GM12878 (cell line): ENCODE results near the gene SIRT2. TPM values are rescaled to one million over a fixed set of nuclear protein-coding genes. Genes with fewer than 3 reads are reported as not detected.

Source experiments
- ATAC-seq: fragments of 200-7000 bp; cut with Tn5 transposase; 3 replicates; pipeline ENCODE4 v1.9.1; 2020; ENCODE audit warnings: mild to moderate bottlenecking, moderate library complexity
- BruUV-seq: library from RNA; stranded (reverse); fragments of 400-500 nt; replicated peaks from 2 replicates; lab custom pipeline; 2021; lab: Mats Ljungman, UMichigan
- CTCF ChIA-PET: fragments of 300-600 bp; sonication (Branson Sonifier 250); formaldehyde crosslinking; extraction: SDS; loops from one replicate; lab custom pipeline; 2021; ENCODE audit warnings: inconsistent platforms; lab: Yijun Ruan, JAX
- POLR2A ChIA-PET: fragments of 350-600 bp; formaldehyde crosslinking; extraction: SDS; loops from one replicate; lab custom pipeline; 2021; ENCODE audit warnings: inconsistent platforms; lab: Charles Lee
- RAD21 ChIA-PET: fragments of 300-600 bp; sonication (Branson Sonifier 250); formaldehyde crosslinking; loops from one replicate; lab custom pipeline; 2023; ENCODE audit warnings: antibody characterized with exemption; ENCODE audit not compliant: unreplicated experiment; lab: Charles Lee
- SMC1A ChIA-PET: fragments of 300-600 bp; sonication (Branson Sonifier 250); formaldehyde crosslinking; loops from one replicate; lab custom pipeline; 2023; ENCODE audit not compliant: unreplicated experiment, uncharacterized antibody; lab: Charles Lee
- DNase-seq: peaks from one replicate; pipeline ENCODE4 v3.0.0-alpha.2; 2011; ENCODE audit warnings: low read depth, low spot score
- FAIRE-seq: peaks from 3 replicates; lab custom pipeline; 2011; peaks lifted over from hg19 to GRCh38; lab: Jason Lieb, UNC
- H2AFZ ChIP-seq: 2 replicates; pipeline ENCODE4 v1.6.0; 2011; ENCODE audit warnings: low read depth, low read length, control low read depth; ENCODE audit not compliant: control insufficient read depth
- H3K27ac ChIP-seq: 2 replicates; pipeline ENCODE4 v1.5.1; 2011; ENCODE audit warnings: control low read depth; ENCODE audit not compliant: control insufficient read depth, insufficient read depth
- H3K27me3 ChIP-seq, 2 experiments: replicated peaks in 1 of 2; 2 replicates each; pipeline versions ENCODE4 v1.6.0 to v1.6.1; 2011; ENCODE audit warnings: low read length in 1 of 2; ENCODE audit not compliant: control insufficient read depth in 2 of 2, insufficient read depth in 2 of 2
- H3K36me3 ChIP-seq, 2 experiments: 2 replicates each; pipeline ENCODE4 v1.5.1; 2011; ENCODE audit warnings: low read length in 1 of 2; ENCODE audit not compliant: control insufficient read depth in 2 of 2, insufficient read depth in 2 of 2
- H3K4me1 ChIP-seq: 2 replicates; pipeline ENCODE4 v1.6.1; 2011; ENCODE audit warnings: mild to moderate bottlenecking, low read length, moderate library complexity, mixed read lengths; ENCODE audit not compliant: control insufficient read depth, insufficient read depth
- H3K4me2 ChIP-seq: 2 replicates; pipeline ENCODE4 v1.6.0; 2011; ENCODE audit warnings: control low read depth; ENCODE audit not compliant: control insufficient read depth, insufficient read depth
- H3K4me3 ChIP-seq: fragments of 200-600 bp; sonication (generic); 2 replicates; pipeline ENCODE4 v1.5.1; 2016
- H3K79me2 ChIP-seq: 2 replicates; pipeline ENCODE4 v1.6.0; 2011; ENCODE audit warnings: low read length; ENCODE audit not compliant: control insufficient read depth, insufficient read depth
- H3K9ac ChIP-seq: 2 replicates; pipeline ENCODE4 v1.8.0; 2011; ENCODE audit warnings: low read length, control low read depth, mixed read lengths; ENCODE audit not compliant: control insufficient read depth, insufficient read depth
- H3K9me3 ChIP-seq: replicated peaks from 3 replicates; pipeline ENCODE4 v1.5.1; 2011; ENCODE audit warnings: mild to moderate bottlenecking, low read length; ENCODE audit not compliant: control insufficient read depth, insufficient read depth
- H4K20me1 ChIP-seq: 2 replicates; pipeline ENCODE4 v1.6.0; 2011; ENCODE audit not compliant: control insufficient read depth, insufficient read depth
- ESRRA ChIP-seq: IDR thresholded peaks from 2 replicates; pipeline ENCODE4 v1.6.1; 2012; ENCODE audit warnings: mild to moderate bottlenecking, low read length, improper control_type of control experiment
- FOXM1 ChIP-seq: IDR thresholded peaks from 2 replicates; pipeline ENCODE4 v1.6.1; 2012; ENCODE audit warnings: low read depth, mild to moderate bottlenecking, inconsistent platforms, low read length, moderate library complexity
- HDAC2 ChIP-seq: fragments of 200-600 bp; sonication (generic); IDR thresholded peaks from 2 replicates; pipeline ENCODE4 v1.6.1; 2017
- STAT1 ChIP-seq: fragments of 450-650 bp; conservative IDR thresholded peaks from 2 replicates; pipeline ENCODE4 v1.6.1; 2014; ENCODE audit warnings: antibody characterized with exemption, mild to moderate bottlenecking
- WGBS: methylation state at CpG from one replicate; pipeline ENCODE4 v1.1.6; 2016; ENCODE audit warnings: low lambda C conversion rate; ENCODE audit not compliant: insufficient replicate concordance, insufficient coverage; ENCODE audit errors: missing lambda C conversion rate; 5-methylcytosine and 5-hydroxymethylcytosine counted together
- in situ Hi-C: fragments of 300-500 bp; cut with MboI; formaldehyde crosslinking; loops from 9 replicates; pipeline ENCODE4 v1.14.3; 2018; ENCODE audit warnings: mixed read lengths
- intact Hi-C: fragments of 100-400 bp; cut with micrococcal nuclease; formaldehyde crosslinking; loops from one replicate; pipeline ENCODE4 v1.14.2; 2022; ENCODE audit not compliant: unreplicated experiment
- polyA plus RNA-seq, 11 experiments: library from polyadenylated mRNA; depleted of rRNA in 4 of 11; unstranded in 6 of 11; stranded (reverse) in 5 of 11; fragments of >200 nt; fragmentation: Nextera tagmentation in 4 of 11; fragmentation: Illumina TruSeq in 1 of 11; extraction: Ambion mirVana in 4 of 11; extraction: Trizol in 1 of 11; gene quantifications; 1 replicate in 1 of 11; 2 replicates in 10 of 11; pipeline versions ENCODE4 v1.2.1 to v1.2.3, GENCODE V29; 2011 to 2016; ENCODE audit warnings: inconsistent platforms in 2 of 11, missing spikeins in 2 of 11, low read depth in 1 of 11
- total RNA-seq, 4 experiments: library from RNA; depleted of rRNA in 3 of 4; stranded (reverse); fragments of >200 nt in 3 of 4; fragmentation: Illumina TruSeq in 1 of 4; extraction: Trizol in 1 of 4; gene quantifications; 2 replicates each; pipeline versions ENCODE4 v1.2.1 to v1.2.3, GENCODE V29; 2013 to 2021
- TF ChIP-seq, protein P1 (sequence below): fragments of 450-650 bp; IDR thresholded peaks from 2 replicates; pipeline ENCODE4 v1.6.1; 2017; ENCODE audit warnings: mild to moderate bottlenecking
- TF ChIP-seq, protein P2 (sequence below): fragments of 450-650 bp; IDR thresholded peaks from 2 replicates; pipeline ENCODE4 v1.6.1; 2017; ENCODE audit warnings: antibody characterized with exemption, mild to moderate bottlenecking, moderate library complexity
- TF ChIP-seq, protein P3 (sequence below): fragments of 450-650 bp; conservative IDR thresholded peaks from 2 replicates; pipeline ENCODE4 v1.6.1; 2017; ENCODE audit warnings: mild to moderate bottlenecking, moderate library complexity
- TF ChIP-seq, protein P4 (sequence below): fragments of 450-650 bp; IDR thresholded peaks from 2 replicates; pipeline ENCODE4 v1.6.1; 2017; ENCODE audit warnings: mild to moderate bottlenecking, moderate library complexity
- TF ChIP-seq, protein P5 (sequence below): IDR thresholded peaks from 2 replicates; pipeline ENCODE4 v1.6.1; 2011; ENCODE audit warnings: borderline replicate concordance, low read depth, mild to moderate bottlenecking, moderate library complexity, mixed read lengths, low read length; ENCODE audit not compliant: insufficient read depth; ENCODE audit errors: extremely low read length

Gene SIRT2
- total and polyA plus RNA-seq, 10 of the 15 experiments (the other 5 are each of a cell fraction or from before 2014, with no cell fraction given), result 1.4 to 38.7 (median 24.1) TPM

DNA sequence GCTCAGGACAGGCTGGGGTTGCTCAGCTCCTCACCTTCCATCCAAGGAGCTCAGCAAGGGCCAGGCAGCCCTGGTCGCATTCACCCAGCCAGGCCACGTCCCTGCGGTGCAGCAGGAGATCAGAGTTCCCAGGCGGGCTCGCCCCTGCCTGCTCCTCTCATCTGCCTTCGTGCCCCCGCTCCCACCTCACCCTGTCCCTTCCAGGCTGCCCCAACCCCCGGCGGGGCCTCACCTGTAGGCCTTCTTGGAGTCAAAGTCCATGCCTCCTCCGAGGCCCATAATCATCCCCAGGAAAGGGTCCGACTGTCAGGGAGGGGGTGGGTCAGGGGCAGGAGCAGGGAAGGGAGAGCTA lies 20.0 kb downstream of the SIRT2 start:
- Histone ChIP-seq H3K9me3 (no peaks in the 10 kb centered on the region), H3K4me3 (no peak overlapping the region), H3K9ac (no peak overlapping the region), H2AFZ (no peak overlapping the region), H4K20me1 (no peaks in the 10 kb centered on the region), H3K27me3 (no peaks in the 10 kb centered on the region), H3K79me2 (no peaks in the 10 kb centered on the region; the same call in none of the 2 replicates), H3K4me2 (no peak overlapping the region), H3K36me3 (no peaks in the 10 kb centered on the region; a peak in 1 of 4 replicates), H3K27ac (no peak overlapping the region), H3K4me1 (peaks cover 7% of the 10 kb centered on the region)
- in situ Hi-C loops (no loop called here), intact Hi-C loops (loop anchor here (2.0 kb wide), 1 partner anchor 19 kb away; the partner anchor contains the start of genes NFKBIB and SIRT2)
- 91% methylated on average over 11 of the region's 11 CpGs for WGBS
- DNase-seq, result no peak
- FAIRE-seq, result no peak
- ChIA-PET SMC1A (interaction anchor here (1.0 to 1.7 kb wide), 3 partner anchors 8 to 51 kb away, joined by 3 to 9 read pairs (median 4); partner anchors contain the start of genes MRPS12 and SARS2), POLR2A (interaction anchor here (0.5 to 2.8 kb wide), 5 partner anchors 10 to 265 kb away, joined by 4 to 12 read pairs (median 7); partner anchors contain the start of genes ECH1, NFKBIB and SIRT2), RAD21 (interaction anchor here (0.8 to 2.1 kb wide), 5 partner anchors 9 to 149 kb away, joined by 3 to 8 read pairs (median 4); partner anchors contain the start of genes MRPS12 and SARS2), CTCF (interaction anchor here (0.6 to 4.8 kb wide), 6 partner anchors 8 to 335 kb away, joined by 3 to 62 read pairs (median 10); partner anchors contain the start of genes HNRNPL, MRPS12 and SARS2)
- no peak for ATAC-seq
- BruUV-seq, result no TSS peak
- TF ChIP-seq FOXM1 (no peak), HDAC2 (no peak), ESRRA (no peak), STAT1 (no peak)
- TF ChIP-seq, protein P1, sequence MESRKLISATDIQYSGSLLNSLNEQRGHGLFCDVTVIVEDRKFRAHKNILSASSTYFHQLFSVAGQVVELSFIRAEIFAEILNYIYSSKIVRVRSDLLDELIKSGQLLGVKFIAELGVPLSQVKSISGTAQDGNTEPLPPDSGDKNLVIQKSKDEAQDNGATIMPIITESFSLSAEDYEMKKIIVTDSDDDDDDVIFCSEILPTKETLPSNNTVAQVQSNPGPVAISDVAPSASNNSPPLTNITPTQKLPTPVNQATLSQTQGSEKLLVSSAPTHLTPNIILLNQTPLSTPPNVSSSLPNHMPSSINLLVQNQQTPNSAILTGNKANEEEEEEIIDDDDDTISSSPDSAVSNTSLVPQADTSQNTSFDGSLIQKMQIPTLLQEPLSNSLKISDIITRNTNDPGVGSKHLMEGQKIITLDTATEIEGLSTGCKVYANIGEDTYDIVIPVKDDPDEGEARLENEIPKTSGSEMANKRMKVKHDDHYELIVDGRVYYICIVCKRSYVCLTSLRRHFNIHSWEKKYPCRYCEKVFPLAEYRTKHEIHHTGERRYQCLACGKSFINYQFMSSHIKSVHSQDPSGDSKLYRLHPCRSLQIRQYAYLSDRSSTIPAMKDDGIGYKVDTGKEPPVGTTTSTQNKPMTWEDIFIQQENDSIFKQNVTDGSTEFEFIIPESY, result no peak
- TF ChIP-seq, protein P2, sequence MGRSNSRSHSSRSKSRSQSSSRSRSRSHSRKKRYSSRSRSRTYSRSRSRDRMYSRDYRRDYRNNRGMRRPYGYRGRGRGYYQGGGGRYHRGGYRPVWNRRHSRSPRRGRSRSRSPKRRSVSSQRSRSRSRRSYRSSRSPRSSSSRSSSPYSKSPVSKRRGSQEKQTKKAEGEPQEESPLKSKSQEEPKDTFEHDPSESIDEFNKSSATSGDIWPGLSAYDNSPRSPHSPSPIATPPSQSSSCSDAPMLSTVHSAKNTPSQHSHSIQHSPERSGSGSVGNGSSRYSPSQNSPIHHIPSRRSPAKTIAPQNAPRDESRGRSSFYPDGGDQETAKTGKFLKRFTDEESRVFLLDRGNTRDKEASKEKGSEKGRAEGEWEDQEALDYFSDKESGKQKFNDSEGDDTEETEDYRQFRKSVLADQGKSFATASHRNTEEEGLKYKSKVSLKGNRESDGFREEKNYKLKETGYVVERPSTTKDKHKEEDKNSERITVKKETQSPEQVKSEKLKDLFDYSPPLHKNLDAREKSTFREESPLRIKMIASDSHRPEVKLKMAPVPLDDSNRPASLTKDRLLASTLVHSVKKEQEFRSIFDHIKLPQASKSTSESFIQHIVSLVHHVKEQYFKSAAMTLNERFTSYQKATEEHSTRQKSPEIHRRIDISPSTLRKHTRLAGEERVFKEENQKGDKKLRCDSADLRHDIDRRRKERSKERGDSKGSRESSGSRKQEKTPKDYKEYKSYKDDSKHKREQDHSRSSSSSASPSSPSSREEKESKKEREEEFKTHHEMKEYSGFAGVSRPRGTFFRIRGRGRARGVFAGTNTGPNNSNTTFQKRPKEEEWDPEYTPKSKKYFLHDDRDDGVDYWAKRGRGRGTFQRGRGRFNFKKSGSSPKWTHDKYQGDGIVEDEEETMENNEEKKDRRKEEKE, result no peak
- TF ChIP-seq, protein P3, sequence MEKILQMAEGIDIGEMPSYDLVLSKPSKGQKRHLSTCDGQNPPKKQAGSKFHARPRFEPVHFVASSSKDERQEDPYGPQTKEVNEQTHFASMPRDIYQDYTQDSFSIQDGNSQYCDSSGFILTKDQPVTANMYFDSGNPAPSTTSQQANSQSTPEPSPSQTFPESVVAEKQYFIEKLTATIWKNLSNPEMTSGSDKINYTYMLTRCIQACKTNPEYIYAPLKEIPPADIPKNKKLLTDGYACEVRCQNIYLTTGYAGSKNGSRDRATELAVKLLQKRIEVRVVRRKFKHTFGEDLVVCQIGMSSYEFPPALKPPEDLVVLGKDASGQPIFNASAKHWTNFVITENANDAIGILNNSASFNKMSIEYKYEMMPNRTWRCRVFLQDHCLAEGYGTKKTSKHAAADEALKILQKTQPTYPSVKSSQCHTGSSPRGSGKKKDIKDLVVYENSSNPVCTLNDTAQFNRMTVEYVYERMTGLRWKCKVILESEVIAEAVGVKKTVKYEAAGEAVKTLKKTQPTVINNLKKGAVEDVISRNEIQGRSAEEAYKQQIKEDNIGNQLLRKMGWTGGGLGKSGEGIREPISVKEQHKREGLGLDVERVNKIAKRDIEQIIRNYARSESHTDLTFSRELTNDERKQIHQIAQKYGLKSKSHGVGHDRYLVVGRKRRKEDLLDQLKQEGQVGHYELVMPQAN, result no peak
- TF ChIP-seq, protein P4, sequence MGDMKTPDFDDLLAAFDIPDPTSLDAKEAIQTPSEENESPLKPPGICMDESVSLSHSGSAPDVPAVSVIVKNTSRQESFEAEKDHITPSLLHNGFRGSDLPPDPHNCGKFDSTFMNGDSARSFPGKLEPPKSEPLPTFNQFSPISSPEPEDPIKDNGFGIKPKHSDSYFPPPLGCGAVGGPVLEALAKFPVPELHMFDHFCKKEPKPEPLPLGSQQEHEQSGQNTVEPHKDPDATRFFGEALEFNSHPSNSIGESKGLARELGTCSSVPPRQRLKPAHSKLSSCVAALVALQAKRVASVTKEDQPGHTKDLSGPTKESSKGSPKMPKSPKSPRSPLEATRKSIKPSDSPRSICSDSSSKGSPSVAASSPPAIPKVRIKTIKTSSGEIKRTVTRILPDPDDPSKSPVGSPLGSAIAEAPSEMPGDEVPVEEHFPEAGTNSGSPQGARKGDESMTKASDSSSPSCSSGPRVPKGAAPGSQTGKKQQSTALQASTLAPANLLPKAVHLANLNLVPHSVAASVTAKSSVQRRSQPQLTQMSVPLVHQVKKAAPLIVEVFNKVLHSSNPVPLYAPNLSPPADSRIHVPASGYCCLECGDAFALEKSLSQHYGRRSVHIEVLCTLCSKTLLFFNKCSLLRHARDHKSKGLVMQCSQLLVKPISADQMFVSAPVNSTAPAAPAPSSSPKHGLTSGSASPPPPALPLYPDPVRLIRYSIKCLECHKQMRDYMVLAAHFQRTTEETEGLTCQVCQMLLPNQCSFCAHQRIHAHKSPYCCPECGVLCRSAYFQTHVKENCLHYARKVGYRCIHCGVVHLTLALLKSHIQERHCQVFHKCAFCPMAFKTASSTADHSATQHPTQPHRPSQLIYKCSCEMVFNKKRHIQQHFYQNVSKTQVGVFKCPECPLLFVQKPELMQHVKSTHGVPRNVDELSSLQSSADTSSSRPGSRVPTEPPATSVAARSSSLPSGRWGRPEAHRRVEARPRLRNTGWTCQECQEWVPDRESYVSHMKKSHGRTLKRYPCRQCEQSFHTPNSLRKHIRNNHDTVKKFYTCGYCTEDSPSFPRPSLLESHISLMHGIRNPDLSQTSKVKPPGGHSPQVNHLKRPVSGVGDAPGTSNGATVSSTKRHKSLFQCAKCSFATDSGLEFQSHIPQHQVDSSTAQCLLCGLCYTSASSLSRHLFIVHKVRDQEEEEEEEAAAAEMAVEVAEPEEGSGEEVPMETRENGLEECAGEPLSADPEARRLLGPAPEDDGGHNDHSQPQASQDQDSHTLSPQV, result no peak
- TF ChIP-seq, protein P5, sequence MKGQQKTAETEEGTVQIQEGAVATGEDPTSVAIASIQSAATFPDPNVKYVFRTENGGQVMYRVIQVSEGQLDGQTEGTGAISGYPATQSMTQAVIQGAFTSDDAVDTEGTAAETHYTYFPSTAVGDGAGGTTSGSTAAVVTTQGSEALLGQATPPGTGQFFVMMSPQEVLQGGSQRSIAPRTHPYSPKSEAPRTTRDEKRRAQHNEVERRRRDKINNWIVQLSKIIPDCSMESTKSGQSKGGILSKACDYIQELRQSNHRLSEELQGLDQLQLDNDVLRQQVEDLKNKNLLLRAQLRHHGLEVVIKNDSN, result no peak
